PC-3 (cell line): Measurements from ENCODE around the gene ATG16L1.

Source experiments
- EZH2 ChIP-seq: fragments of 300-600 bp; sonication (generic); IDR thresholded peaks from one replicate; pipeline ENCODE4 v1.6.1; 2017; ENCODE audit warnings: antibody characterized with exemption, mild to moderate bottlenecking, low read length; ENCODE audit not compliant: unreplicated experiment
- TF ChIP-seq, protein P1 (sequence below): fragments of 300-600 bp; sonication (generic); conservative IDR thresholded peaks from 2 replicates; pipeline ENCODE4 v1.5.1; 2017; ENCODE audit warnings: antibody characterized with exemption, low read depth, mild to moderate bottlenecking, low read length

GRCh38 chr2:233210281-233210680 lies 41.2 kb upstream of the ATG16L1 start:
- TF ChIP-seq, protein P1, sequence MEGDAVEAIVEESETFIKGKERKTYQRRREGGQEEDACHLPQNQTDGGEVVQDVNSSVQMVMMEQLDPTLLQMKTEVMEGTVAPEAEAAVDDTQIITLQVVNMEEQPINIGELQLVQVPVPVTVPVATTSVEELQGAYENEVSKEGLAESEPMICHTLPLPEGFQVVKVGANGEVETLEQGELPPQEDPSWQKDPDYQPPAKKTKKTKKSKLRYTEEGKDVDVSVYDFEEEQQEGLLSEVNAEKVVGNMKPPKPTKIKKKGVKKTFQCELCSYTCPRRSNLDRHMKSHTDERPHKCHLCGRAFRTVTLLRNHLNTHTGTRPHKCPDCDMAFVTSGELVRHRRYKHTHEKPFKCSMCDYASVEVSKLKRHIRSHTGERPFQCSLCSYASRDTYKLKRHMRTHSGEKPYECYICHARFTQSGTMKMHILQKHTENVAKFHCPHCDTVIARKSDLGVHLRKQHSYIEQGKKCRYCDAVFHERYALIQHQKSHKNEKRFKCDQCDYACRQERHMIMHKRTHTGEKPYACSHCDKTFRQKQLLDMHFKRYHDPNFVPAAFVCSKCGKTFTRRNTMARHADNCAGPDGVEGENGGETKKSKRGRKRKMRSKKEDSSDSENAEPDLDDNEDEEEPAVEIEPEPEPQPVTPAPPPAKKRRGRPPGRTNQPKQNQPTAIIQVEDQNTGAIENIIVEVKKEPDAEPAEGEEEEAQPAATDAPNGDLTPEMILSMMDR = no peak
- TF ChIP-seq EZH2 = no peak
